T-helper 22 cell (primary cell): ENCODE measurements around the gene ATP1B3.
A peak's percentile ranks its signal among the peaks of the same experiment; 100 is the strongest.
"Not testable (repeated sequence)": the region's sequence is repeated elsewhere in the genome, so short reads cannot be mapped to it uniquely, and the experiment has no call there.

Experiments used
- DNase-seq: peaks from one replicate; pipeline ENCODE4 v3.0.0-alpha.2; 2020; ENCODE audit warnings: low read depth

Gene ATP1B3

GRCh38 chr3:141905129-141905528 lies 28.7 kb downstream of the ATP1B3 start:
- no peak for DNase-seq

- DNase-seq, result no peak
Measured at GRCh38 chr3:141909408-141909807, 33.0 kb downstream of the ATP1B3 start.

GRCh38 chr3:141909986-141910385 lies 33.5 kb downstream of the ATP1B3 start:
- not testable (repeated sequence) for DNase-seq

GRCh38 chr3:141913150-141913811 lies 36.8 kb downstream of the ATP1B3 start:
- DNase-seq, result peak; percentile 6

GRCh38 chr3:141914311-141914710 lies 37.9 kb downstream of the ATP1B3 start:
- DNase-seq, result no peak

- no peak for DNase-seq
Measured at GRCh38 chr3:141915016-141915415, 38.6 kb downstream of the ATP1B3 start.

- no peak for DNase-seq
Measured at GRCh38 chr3:141915766-141916165, 39.3 kb downstream of the ATP1B3 start.

GRCh38 chr3:141920701-141921100 lies 44.3 kb downstream of the ATP1B3 start:
- no peak for DNase-seq

- no peak for DNase-seq
Measured at GRCh38 chr3:141921316-141921715, 44.9 kb downstream of the ATP1B3 start.

- not testable (repeated sequence) for DNase-seq
Measured at GRCh38 chr3:141925677-141926076, 49.2 kb downstream of the ATP1B3 start.

GRCh38 chr3:141926929-141927328 lies 50.5 kb downstream of the ATP1B3 start:
- no peak for DNase-seq

- DNase-seq, result no peak
Measured at GRCh38 chr3:141928631-141929270, 52.3 kb downstream of the ATP1B3 start.

- no peak for DNase-seq
Measured at GRCh38 chr3:141929341-141929995, 53.0 kb downstream of the ATP1B3 start.

- DNase-seq, result no peak
Measured at GRCh38 chr3:141930801-141931200, 54.4 kb downstream of the ATP1B3 start.

- no peak for DNase-seq
Measured at GRCh38 chr3:141933421-141934300, 57.2 kb downstream of the ATP1B3 start.

- DNase-seq, result no peak
Measured at GRCh38 chr3:141934354-141934753, 57.9 kb downstream of the ATP1B3 start.

GRCh38 chr3:141938011-141938500 lies 61.6 kb downstream of the ATP1B3 start:
- DNase-seq, result no peak

- no peak for DNase-seq
Measured at GRCh38 chr3:141939759-141940158, 63.3 kb downstream of the ATP1B3 start.

- DNase-seq, result no peak
Measured at GRCh38 chr3:141940194-141940776, 63.8 kb downstream of the ATP1B3 start.

- no peak for DNase-seq
Measured at GRCh38 chr3:141941093-141941492, 64.7 kb downstream of the ATP1B3 start.

- no peak for DNase-seq
Measured at GRCh38 chr3:141942006-141942405, 65.6 kb downstream of the ATP1B3 start.
